SK-N-SH (cell line): ENCODE results near the gene RBM33.

Source experiments
- CTCF ChIP-seq: fragments of 200-600 bp; sonication (generic); IDR thresholded peaks from 2 replicates; pipeline ENCODE4 v1.6.1; 2017; ENCODE audit warnings: antibody characterized with exemption, mild to moderate bottlenecking, moderate library complexity
- EP300 ChIP-seq, 2 experiments: IDR thresholded peaks; 2 replicates each; pipeline versions ENCODE4 v1.4.0 to v1.6.1; 2012; ENCODE audit warnings: borderline replicate concordance in 1 of 2, low read depth in 1 of 2, low read length in 1 of 2
- EZH2phosphoT487 ChIP-seq: fragments of 200-600 bp; sonication (generic); IDR thresholded peaks from 2 replicates; pipeline ENCODE4 v1.6.1; 2017; ENCODE audit warnings: low read depth, mixed run types, mild to moderate bottlenecking, antibody characterized with exemption, moderate library complexity, borderline replicate concordance
- FOXJ3 ChIP-seq: sonication (generic); formaldehyde crosslinking; IDR thresholded peaks from 2 replicates; pipeline ENCODE4 v1.5.1; 2020; ENCODE audit warnings: mild to moderate bottlenecking, missing genetic modification reagents
- GABPA ChIP-seq: IDR thresholded peaks from 2 replicates; pipeline ENCODE4 v1.4.0; 2012; ENCODE audit warnings: low read depth, mild to moderate bottlenecking
- POLR2AphosphoS5 ChIP-seq: IDR thresholded peaks from 2 replicates; pipeline ENCODE4 v1.6.1; 2012; ENCODE audit warnings: low read depth, low read length
- RCOR1 ChIP-seq: fragments of 150-350 bp; IDR thresholded peaks from 2 replicates; pipeline ENCODE4 v1.6.1; 2017; ENCODE audit warnings: antibody characterized with exemption, low read length
- RFX5 ChIP-seq: IDR thresholded peaks from 2 replicates; pipeline ENCODE4 v1.6.1; 2012; ENCODE audit warnings: mild to moderate bottlenecking, improper control_type of control experiment, low read length
- SMC3 ChIP-seq: IDR thresholded peaks from 2 replicates; pipeline ENCODE4 v1.6.1; 2012; ENCODE audit warnings: low read depth, low read length, improper control_type of control experiment
- TEAD4 ChIP-seq: IDR thresholded peaks from 2 replicates; pipeline ENCODE4 v1.4.0; 2012; ENCODE audit warnings: mild to moderate bottlenecking, borderline replicate concordance; ENCODE audit not compliant: insufficient read depth
- YY1 ChIP-seq: IDR thresholded peaks from 2 replicates; pipeline ENCODE4 v1.4.0; 2012; ENCODE audit warnings: low read depth, mild to moderate bottlenecking

DNA sequence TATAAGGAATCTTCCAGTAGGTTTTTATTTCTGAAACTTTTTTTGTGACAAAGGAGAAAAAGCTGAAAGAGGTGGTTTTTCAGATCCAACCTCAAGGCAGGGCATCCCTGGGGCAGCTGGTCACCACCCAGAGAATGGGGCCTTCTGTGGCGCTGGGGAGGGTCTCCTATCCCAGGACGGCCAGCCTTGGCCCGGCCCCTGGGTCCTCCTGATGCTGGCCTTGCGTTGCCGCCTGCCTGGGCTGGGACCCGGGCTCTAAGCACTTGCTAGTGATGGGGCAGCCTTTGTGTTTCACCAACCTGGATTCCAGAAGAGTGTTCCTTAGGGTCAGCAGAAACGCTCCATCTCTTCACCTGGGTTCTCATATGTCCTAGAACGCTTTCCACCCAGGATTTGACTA is 151.5 kb downstream of the RBM33 start:
- TF ChIP-seq SMC3 (no peak), RFX5 (no peak), EZH2phosphoT487 (no peak), POLR2AphosphoS5 (no peak), YY1 (no peak), FOXJ3 (no peak), EP300 (IDR thresholded peaks at IDR 0.05; ENCODE audit: borderline replicate concordance in 1 of 2, low read depth in 1 of 2, low read length in 1 of 2) (no peak), RCOR1 (no peak), CTCF (no peak), TEAD4 (no peak), GABPA (no peak)
